HPDE6-E6E7 (cell line): ENCODE measurements around the gene ALK.
"Not testable (repeated sequence)": the region's sequence is repeated elsewhere in the genome, so short reads cannot be mapped to it uniquely, and the experiment has no call there.

ENCODE experiments used
- DNase-seq: peaks from one replicate; pipeline ENCODE4 v3.0.0; 2011; ENCODE audit warnings: missing footprints; ENCODE audit errors: extremely low spot score

ALK gene

GRCh38 chr2:29276151-29276550, 645.2 kb downstream of the ALK start:
- no peak for DNase-seq

DNA sequence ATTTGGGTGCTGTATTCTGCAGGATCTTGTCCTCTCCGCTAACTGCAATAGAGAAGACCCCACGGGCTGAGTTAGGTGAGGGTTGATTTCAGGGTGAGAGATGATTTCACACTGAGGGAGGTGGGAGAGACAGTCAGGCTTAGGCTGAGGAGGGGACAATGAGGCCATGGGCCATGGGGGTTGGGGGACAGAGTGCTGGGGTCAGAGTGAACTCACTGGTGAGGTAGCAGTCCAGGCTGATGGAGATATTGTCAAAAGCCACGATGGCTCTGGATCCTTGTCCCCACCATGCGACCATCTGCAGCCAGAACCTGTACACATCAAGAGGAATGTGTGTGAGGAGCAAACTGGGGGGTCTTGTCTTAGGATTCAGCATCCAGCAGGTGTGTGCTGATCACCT, 646.2 kb downstream of the ALK start:
- DNase-seq: no peak

- DNase-seq: no peak
These were observed 647.4 kb downstream of the ALK start for GRCh38 chr2:29273685-29274611.

- DNase-seq: no peak
These were observed 648.2 kb downstream of the ALK start for GRCh38 chr2:29273004-29273684.

GRCh38 chr2:29272311-29272710, 649.1 kb downstream of the ALK start:
- DNase-seq: no peak

DNA sequence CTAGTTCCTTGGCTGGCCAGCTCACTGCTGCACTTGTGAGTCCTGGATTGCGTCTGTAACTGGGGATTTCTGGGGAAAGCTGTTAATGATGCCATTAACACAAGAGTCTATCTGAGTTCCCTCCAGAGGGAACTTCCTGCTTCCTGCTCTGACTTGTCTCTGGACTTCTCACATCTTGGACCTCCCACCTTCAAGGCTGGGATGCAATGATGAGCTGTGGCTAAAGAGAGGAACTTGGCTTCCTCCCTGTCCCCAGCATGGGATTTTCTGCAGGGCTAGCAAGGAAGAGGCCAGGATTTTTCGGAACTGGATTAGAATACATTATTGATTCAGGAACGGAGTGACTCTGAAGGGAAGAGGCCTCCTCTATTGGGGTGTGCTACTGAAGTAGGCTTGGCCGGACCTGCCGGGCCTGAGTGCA, 650.7 kb downstream of the ALK start:
- DNase-seq: no peak

- no peak for DNase-seq
These were observed 651.6 kb downstream of the ALK start for GRCh38 chr2:29269765-29270109.

- no peak for DNase-seq
These were observed 652.2 kb downstream of the ALK start for GRCh38 chr2:29269095-29269764.

DNA sequence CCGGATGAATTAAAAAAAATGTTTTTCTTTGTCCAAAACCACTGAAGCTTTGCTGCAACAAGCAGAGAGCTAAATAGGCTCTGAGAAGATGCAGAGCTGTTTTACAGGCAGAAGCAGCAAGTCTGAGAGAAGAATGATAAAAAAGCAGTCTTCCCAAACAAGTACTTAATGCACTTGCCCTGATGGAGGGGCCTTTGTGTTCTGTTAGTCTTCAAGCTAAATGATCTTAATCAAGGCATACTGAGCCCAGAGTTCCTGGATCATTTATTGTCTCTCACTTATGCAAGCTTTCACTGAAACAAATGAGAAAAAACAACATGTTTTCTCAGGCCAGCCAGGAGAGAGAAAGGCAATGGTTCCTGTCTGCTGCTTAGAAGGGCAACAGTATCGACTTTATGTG, 653.7 kb downstream of the ALK start:
- DNase-seq: no peak

GRCh38 chr2:29263886-29264285, 657.5 kb downstream of the ALK start:
- DNase-seq: no peak

GRCh38 chr2:29262681-29263260, 658.6 kb downstream of the ALK start:
- DNase-seq: no peak

GRCh38 chr2:29261003-29261402, 660.4 kb downstream of the ALK start:
- no peak for DNase-seq

GRCh38 chr2:29260142-29260772, 661.1 kb downstream of the ALK start:
- peak; percentile 22 for DNase-seq

DNA sequence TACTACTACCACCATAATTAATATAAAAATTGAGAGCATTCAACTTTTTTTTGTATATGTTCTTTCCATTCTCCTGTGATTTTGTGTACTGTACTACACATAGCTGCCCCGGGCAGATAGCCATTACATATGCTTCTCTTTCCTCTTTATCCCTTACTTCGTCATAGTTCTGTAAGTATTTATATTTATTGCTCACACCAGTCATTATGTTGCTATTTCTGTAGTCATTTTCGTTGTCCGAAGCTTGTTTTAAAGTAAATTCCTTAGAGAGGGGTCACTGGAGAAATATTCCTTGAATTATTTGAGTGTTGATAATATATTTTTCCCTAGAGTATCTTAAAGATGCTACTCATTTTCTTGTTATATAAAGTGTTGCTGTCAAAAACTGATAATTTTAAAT, 662.2 kb downstream of the ALK start:
- DNase-seq: no peak

DNA sequence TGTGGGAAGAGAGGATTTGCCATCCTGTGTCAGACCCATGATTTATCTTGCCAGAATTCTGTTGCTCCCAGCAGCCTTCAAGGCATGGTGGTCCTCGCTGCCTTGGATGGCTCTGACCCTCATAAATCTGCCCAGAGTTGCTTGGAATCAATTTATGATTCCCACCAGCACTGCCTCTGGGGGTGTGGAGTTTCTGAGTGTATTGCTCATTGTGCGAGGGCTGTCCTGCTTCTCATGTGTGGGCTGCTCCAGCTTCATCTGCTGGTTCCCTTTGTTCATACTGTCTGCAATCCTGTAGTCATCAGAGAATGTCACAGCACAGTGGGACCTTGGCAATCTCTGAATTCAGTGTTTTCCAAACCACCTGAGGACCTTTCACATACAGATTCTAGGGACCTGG, 666.4 kb downstream of the ALK start:
- no peak for DNase-seq

- DNase-seq: not testable (repeated sequence)
These were observed 667.7 kb downstream of the ALK start for GRCh38 chr2:29253495-29254275.

DNA sequence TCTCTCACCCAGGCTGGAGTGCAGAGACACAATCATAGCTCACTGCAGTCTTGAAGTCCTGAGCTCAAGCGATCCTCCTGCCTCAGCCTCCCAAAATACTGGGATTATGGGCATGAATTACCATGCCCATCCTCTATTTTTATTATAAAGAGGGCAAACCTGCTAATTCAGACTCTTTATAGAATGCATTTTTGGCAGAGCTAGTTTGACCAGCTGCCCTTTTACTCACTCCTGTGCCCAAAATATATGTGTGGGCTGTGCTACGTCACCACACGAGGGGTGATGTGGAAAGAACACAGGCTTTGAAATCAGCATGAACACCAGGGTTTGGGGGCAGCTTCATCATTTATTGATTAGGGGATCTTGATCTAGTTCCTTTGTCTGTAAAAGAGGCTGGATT, 668.4 kb downstream of the ALK start:
- no peak for DNase-seq

- DNase-seq: no peak
These were observed 670.0 kb downstream of the ALK start for GRCh38 chr2:29251406-29251805.

- DNase-seq: no peak
These were observed 670.4 kb downstream of the ALK start for GRCh38 chr2:29250977-29251376.

DNA sequence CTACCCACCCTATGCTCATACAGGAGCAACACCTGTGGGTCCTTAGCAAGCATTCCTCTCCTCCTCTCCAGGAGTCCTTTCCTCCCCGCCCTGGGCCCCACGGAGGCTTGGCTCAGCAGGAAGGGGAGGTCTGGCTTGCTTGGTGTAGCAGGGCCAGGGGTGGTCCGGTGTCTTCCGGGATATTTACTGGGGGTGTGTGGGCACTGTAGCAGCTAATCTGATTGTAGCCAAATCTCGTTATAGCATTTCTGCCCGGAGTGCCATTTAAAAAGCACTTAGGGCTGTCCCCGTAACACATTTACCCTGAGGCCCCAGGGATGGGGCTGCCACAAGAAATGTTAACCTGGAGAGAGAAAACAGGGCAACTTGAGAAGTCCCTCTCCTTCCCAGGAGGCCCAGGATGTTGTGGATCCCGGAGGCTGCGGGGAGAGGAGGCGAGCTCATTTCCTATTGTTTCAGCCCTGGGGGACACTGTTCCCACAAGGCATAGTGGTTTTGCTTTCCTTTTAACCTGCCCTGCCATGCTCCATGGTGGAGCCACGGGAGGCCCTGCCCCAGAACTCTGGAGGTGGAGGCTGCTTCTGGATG, 671.6 kb downstream of the ALK start:
- DNase-seq: no peak
